ENCODE data around the gene AGRN. TPM values are rescaled to one million over a fixed set of nuclear protein-coding genes. Genes with fewer than 3 reads are reported as not detected.
"Not testable (repeated sequence)": the region's sequence is repeated elsewhere in the genome, so short reads cannot be mapped to it uniquely, and the experiment has no call there.

Gene AGRN
- total RNA-seq, 1 experiment from 2014 or later = 286 TPM

DNA sequence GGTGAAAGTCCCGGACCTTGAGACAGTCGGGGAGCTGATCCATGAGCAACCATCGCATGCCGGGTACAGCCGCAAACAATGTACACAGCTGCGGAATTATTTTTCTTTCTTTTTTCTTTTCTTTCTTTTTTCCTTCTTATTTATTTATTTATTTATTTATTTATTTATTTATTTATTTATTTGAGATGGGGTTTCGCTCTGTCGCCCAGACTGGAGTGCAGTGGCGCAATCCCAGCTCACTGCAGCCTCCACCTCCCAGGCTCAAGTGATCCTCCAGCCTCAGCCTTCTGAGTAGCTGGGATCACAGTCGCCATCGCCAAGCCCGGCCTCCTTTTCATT lies 35.5 kb upstream of the AGRN start:
- Mint-ChIP-seq H3K9me3 (ENCODE audit: unreplicated experiment) (no peaks in the 10 kb centered on the region), H3K27ac (ENCODE audit: low read depth, unreplicated experiment) (no peak overlapping the region), H3K4me1 (ENCODE audit: insufficient read depth, unreplicated experiment) (no peaks in the 10 kb centered on the region), H3K36me3 (ENCODE audit: insufficient read depth, unreplicated experiment) (peaks cover 6% of the 10 kb centered on the region), H3K4me3 (ENCODE audit: unreplicated experiment) (no peak overlapping the region), H3K27me3 (ENCODE audit: insufficient read depth, unreplicated experiment) (peaks cover 33% of the 10 kb centered on the region)
- no peak for DNase-seq (ENCODE audit: unreplicated experiment)
- TF ChIP-seq, protein P1, sequence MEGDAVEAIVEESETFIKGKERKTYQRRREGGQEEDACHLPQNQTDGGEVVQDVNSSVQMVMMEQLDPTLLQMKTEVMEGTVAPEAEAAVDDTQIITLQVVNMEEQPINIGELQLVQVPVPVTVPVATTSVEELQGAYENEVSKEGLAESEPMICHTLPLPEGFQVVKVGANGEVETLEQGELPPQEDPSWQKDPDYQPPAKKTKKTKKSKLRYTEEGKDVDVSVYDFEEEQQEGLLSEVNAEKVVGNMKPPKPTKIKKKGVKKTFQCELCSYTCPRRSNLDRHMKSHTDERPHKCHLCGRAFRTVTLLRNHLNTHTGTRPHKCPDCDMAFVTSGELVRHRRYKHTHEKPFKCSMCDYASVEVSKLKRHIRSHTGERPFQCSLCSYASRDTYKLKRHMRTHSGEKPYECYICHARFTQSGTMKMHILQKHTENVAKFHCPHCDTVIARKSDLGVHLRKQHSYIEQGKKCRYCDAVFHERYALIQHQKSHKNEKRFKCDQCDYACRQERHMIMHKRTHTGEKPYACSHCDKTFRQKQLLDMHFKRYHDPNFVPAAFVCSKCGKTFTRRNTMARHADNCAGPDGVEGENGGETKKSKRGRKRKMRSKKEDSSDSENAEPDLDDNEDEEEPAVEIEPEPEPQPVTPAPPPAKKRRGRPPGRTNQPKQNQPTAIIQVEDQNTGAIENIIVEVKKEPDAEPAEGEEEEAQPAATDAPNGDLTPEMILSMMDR (IDR thresholded peaks at IDR 0.05; ENCODE audit: unreplicated experiment) = no peak
- ChIA-PET CTCF (interaction anchor here (0.6 to 6.6 kb wide), 27 partner anchors 8 to 363 kb away, joined by 3 to 117 read pairs (median 5); no protein-coding TSS in a partner anchor), POLR2A (interaction anchor here (0.6 to 0.8 kb wide), 3 partner anchors 17 to 77 kb away, joined by 3 to 4 read pairs (median 3); no protein-coding TSS in a partner anchor)
- no TSS peak for BruUV-seq (replicated peaks)
- intact Hi-C loops (cut with micrococcal nuclease) = loop anchor here (1.0 to 10.0 kb wide), 3 partner anchors 80 to 310 kb away; partner anchors contain the start of gene C1orf159

DNA sequence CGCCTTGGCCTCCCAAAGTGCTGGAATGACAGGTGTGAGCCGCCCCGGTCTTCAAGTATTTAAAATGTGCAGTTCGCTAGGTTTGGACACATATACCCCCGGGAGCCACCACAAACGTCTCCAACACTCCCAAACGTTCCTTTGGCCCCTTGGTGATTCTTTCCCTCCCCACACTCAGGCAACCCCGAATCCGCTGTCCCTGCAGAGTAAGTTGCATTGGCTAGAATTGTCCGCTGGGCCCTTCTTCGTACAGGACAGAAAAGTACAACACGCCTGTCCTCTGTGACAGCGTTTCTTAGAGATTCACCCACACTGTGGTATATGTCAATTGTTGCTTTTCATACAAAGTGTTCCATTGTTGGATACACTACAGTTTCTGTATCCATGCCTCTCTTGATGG lies 34.8 kb upstream of the AGRN start:
- no peaks in the 10 kb centered on the region for H3K9me3 Mint-ChIP-seq (ENCODE audit: unreplicated experiment)
- peaks cover 6% of the 10 kb centered on the region for H3K36me3 Mint-ChIP-seq (ENCODE audit: insufficient read depth, unreplicated experiment)
- intact Hi-C loops (cut with micrococcal nuclease) = loop anchor here (10.0 kb wide), 1 partner anchor 310 kb away; no protein-coding TSS in a partner anchor
- H3K4me1 Mint-ChIP-seq (ENCODE audit: insufficient read depth, unreplicated experiment) = no peaks in the 10 kb centered on the region
- no peak for DNase-seq (ENCODE audit: unreplicated experiment)
- CTCF ChIA-PET = interaction anchor here (0.6 to 6.6 kb wide), 18 partner anchors 9 to 362 kb away, joined by 3 to 117 read pairs (median 5); no protein-coding TSS in a partner anchor
- H3K27ac Mint-ChIP-seq (ENCODE audit: low read depth, unreplicated experiment) = no peak overlapping the region
- no peak overlapping the region for H3K4me3 Mint-ChIP-seq (ENCODE audit: unreplicated experiment)
- peaks cover 40% of the 10 kb centered on the region for H3K27me3 Mint-ChIP-seq (ENCODE audit: insufficient read depth, unreplicated experiment)
- no TSS peak for BruUV-seq (replicated peaks)
- TF ChIP-seq, protein P1 (IDR thresholded peaks at IDR 0.05; ENCODE audit: unreplicated experiment) = no peak
- POLR2A ChIA-PET = interaction anchor here (0.6 to 1.5 kb wide), 2 partner anchors 18 to 78 kb away, joined by 3 to 4 read pairs; no protein-coding TSS in a partner anchor

DNA sequence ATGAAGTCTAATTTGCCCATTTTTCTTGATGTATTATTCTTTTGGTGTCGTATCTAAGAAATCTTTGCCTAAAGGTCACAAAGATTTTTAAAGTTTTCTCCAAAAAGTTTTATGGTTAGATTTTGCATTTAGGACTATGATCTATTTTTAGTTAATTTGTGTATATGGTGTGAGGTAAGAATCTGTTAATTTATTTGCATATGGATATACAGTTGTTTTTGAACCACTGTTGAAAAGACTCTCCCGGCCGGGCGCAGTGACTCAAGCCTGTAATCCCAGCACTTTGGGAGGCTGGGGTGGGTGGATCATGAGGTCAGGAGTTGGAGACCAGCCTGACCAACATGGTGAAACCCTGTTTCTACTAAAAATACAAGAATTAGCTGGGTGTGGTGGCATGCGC lies 31.9 kb upstream of the AGRN start:
- H3K36me3 Mint-ChIP-seq (ENCODE audit: insufficient read depth, unreplicated experiment); H3K27ac Mint-ChIP-seq (ENCODE audit: low read depth, unreplicated experiment); H3K4me1 Mint-ChIP-seq (ENCODE audit: insufficient read depth, unreplicated experiment); DNase-seq (ENCODE audit: unreplicated experiment); H3K4me3 Mint-ChIP-seq (ENCODE audit: unreplicated experiment); BruUV-seq (replicated peaks): not testable (repeated sequence)
- intact Hi-C loops (cut with micrococcal nuclease) = loop anchor here (10.0 kb wide), 1 partner anchor 307 kb away; no protein-coding TSS in a partner anchor
- peaks cover 32% of the 10 kb centered on the region for H3K27me3 Mint-ChIP-seq (ENCODE audit: insufficient read depth, unreplicated experiment)
- peaks cover 11% of the 10 kb centered on the region for H3K9me3 Mint-ChIP-seq (ENCODE audit: unreplicated experiment)
- POLR2A ChIA-PET = interaction anchor here (0.7 kb wide), 1 partner anchor 75 kb away, joined by 3 read pairs; no protein-coding TSS in a partner anchor
- CTCF ChIA-PET = interaction anchor here (0.6 to 1.1 kb wide), 3 partner anchors 14 to 72 kb away, joined by 3 read pairs; no protein-coding TSS in a partner anchor

DNA sequence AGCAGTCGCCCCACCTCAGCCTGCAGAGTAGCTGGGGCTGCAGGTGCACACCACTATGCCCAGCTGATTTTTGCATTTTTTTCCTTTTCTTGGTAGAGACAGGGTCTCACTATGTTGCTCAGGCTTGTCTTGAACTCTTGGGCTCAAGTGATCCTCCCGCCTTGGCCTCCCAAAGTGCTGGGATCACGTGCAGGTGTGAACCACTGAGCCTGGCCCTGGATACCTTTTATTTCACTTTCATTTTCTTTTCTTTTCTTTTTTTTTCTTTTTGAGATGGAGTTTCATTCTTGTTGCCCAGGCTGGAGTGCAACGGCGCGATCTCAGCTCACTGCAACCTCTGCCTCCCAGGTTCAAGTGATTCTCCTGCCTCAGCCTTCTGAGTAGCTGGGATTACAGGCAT lies 28.6 kb upstream of the AGRN start:
- H3K27ac Mint-ChIP-seq (ENCODE audit: low read depth, unreplicated experiment); DNase-seq (ENCODE audit: unreplicated experiment); BruUV-seq (replicated peaks); POLR2A ChIA-PET; H3K36me3 Mint-ChIP-seq (ENCODE audit: insufficient read depth, unreplicated experiment); H3K4me1 Mint-ChIP-seq (ENCODE audit: insufficient read depth, unreplicated experiment); intact Hi-C loops (cut with micrococcal nuclease); H3K4me3 Mint-ChIP-seq (ENCODE audit: unreplicated experiment): not testable (repeated sequence)
- peaks cover 11% of the 10 kb centered on the region for H3K9me3 Mint-ChIP-seq (ENCODE audit: unreplicated experiment)
- peaks cover 24% of the 10 kb centered on the region for H3K27me3 Mint-ChIP-seq (ENCODE audit: insufficient read depth, unreplicated experiment)
- CTCF ChIA-PET = interaction anchor here (1.1 to 4.8 kb wide), 4 partner anchors 7 to 73 kb away, joined by 4 to 34 read pairs (median 10); no protein-coding TSS in a partner anchor

DNA sequence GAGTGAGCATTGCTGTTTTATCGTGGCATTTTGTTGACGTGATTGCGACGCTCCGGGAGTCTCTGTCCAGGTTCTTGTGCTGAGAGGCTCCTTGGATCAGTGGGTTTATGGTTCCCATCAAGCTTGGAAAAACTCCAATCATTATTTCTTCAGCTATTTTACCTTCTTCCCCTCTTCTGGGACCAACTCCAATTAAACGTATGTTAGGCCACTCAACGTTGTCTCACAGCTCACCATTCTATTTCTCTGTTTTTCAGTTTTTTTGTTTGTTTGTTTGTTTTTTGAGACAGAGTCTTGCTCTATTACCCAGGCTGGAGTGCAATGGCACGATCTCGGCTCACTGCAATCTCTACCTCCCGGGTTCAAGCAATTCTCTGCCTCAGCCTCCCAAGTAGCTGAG lies 28.0 kb upstream of the AGRN start:
- no peak overlapping the region for H3K4me3 Mint-ChIP-seq (ENCODE audit: unreplicated experiment)
- peaks cover 11% of the 10 kb centered on the region for H3K9me3 Mint-ChIP-seq (ENCODE audit: unreplicated experiment)
- H3K36me3 Mint-ChIP-seq (ENCODE audit: insufficient read depth, unreplicated experiment) = no peaks in the 10 kb centered on the region
- H3K27me3 Mint-ChIP-seq (ENCODE audit: insufficient read depth, unreplicated experiment) = peaks cover 24% of the 10 kb centered on the region
- peaks cover 4% of the 10 kb centered on the region for H3K4me1 Mint-ChIP-seq (ENCODE audit: insufficient read depth, unreplicated experiment)
- no peak for DNase-seq (ENCODE audit: unreplicated experiment)
- H3K27ac Mint-ChIP-seq (ENCODE audit: low read depth, unreplicated experiment) = no peak overlapping the region
- ChIA-PET CTCF (interaction anchor here (1.1 to 4.8 kb wide), 4 partner anchors 8 to 72 kb away, joined by 4 to 34 read pairs (median 10); no protein-coding TSS in a partner anchor), POLR2A (no interaction called here)
- TF ChIP-seq, protein P1 (IDR thresholded peaks at IDR 0.05; ENCODE audit: unreplicated experiment) = no peak
- intact Hi-C loops (cut with micrococcal nuclease) = no loop called here
- no TSS peak for BruUV-seq (replicated peaks)
